Skeletal muscle tissue (tissue), 4 donors: ENCODE measurements around the gene CHD5. TPM values are rescaled to one million over a fixed set of nuclear protein-coding genes. Genes with fewer than 3 reads are reported as not detected.

Source experiments
- H3K27ac ChIP-seq: one replicate; pipeline ENCODE4 v1.7.0; 2013; ENCODE audit warnings: mild to moderate bottlenecking, low read depth, low read length, inconsistent platforms
- H3K27me3 ChIP-seq, 3 donors: one replicate each; pipeline ENCODE4 v1.7.0; 2013; ENCODE audit warnings: low read length in 3 of 3; ENCODE audit not compliant: control insufficient read depth in 3 of 3, insufficient read depth in 3 of 3
- H3K36me3 ChIP-seq, 3 donors: one replicate each; pipeline ENCODE4 v1.7.0; 2013; ENCODE audit warnings: low read length in 3 of 3; ENCODE audit not compliant: control insufficient read depth in 3 of 3, insufficient read depth in 3 of 3
- H3K4me1 ChIP-seq, 3 donors: one replicate each; pipeline ENCODE4 v1.7.0; 2013; ENCODE audit warnings: low read length in 3 of 3, mild to moderate bottlenecking in 3 of 3; ENCODE audit not compliant: control insufficient read depth in 3 of 3, insufficient read depth in 3 of 3
- H3K4me3 ChIP-seq, 3 donors: one replicate each; pipeline ENCODE4 v1.7.0; 2013; ENCODE audit warnings: low read length in 3 of 3
- H3K9ac ChIP-seq, 3 donors: one replicate each; pipeline ENCODE4 v1.7.0; 2013; ENCODE audit warnings: low read length in 3 of 3, mild to moderate bottlenecking in 3 of 3, moderate library complexity in 2 of 3, low read depth in 1 of 3
- H3K9me3 ChIP-seq, 3 donors: one replicate each; pipeline ENCODE4 v1.7.0; 2013; ENCODE audit warnings: low read length in 3 of 3; ENCODE audit not compliant: control insufficient read depth in 3 of 3
- total RNA-seq: library from RNA; depleted of rRNA; stranded (reverse); fragments of >200 nt; gene quantifications from one replicate; pipeline ENCODE4 v1.2.3, GENCODE V29; 2014
- donor health status: Osteomylitis.

CHD5 gene
- total RNA-seq, 1 donor from 2014 or later = not detected

GRCh38 chr1:6148497-6149241, 31.5 kb downstream of the CHD5 start:
- Histone ChIP-seq H3K9ac (no peak overlapping the region), H3K36me3 (no peaks in the 10 kb centered on the region), H3K27ac (no peak overlapping the region), H3K4me3 (no peak overlapping the region), H3K9me3 (no peaks in the 10 kb centered on the region), H3K27me3 (peaks cover 35 to 65% (median 56%) of the 10 kb centered on the region in 3 donors), H3K4me1 (peaks cover 0 to 12% (median 7%) of the 10 kb centered on the region in 3 donors)

GRCh38 chr1:6145864-6146410, 34.2 kb downstream of the CHD5 start:
- H3K4me1 ChIP-seq = peaks cover 0 to 12% (median 7%) of the 10 kb centered on the region in 3 donors
- H3K9me3 ChIP-seq = peaks cover 0 to 2% (median 0%) of the 10 kb centered on the region in 3 donors
- no peaks in the 10 kb centered on the region for H3K36me3 ChIP-seq
- H3K4me3 ChIP-seq = no peak overlapping the region
- peaks cover 35 to 66% (median 54%) of the 10 kb centered on the region in 3 donors for H3K27me3 ChIP-seq
- no peak overlapping the region for H3K9ac ChIP-seq
- H3K27ac ChIP-seq = no peak overlapping the region

- Histone ChIP-seq H3K36me3 (no peaks in the 10 kb centered on the region), H3K27me3 (peaks cover 35 to 60% (median 54%) of the 10 kb centered on the region in 3 donors), H3K4me3 (no peak overlapping the region), H3K9me3 (peaks cover 0 to 2% (median 0%) of the 10 kb centered on the region in 3 donors), H3K27ac (no peak overlapping the region), H3K4me1 (peaks cover 0 to 12% (median 7%) of the 10 kb centered on the region in 3 donors), H3K9ac (no peak overlapping the region)
These were observed 34.7 kb downstream of the CHD5 start for GRCh38 chr1:6145396-6145750.

- Histone ChIP-seq H3K27me3 (peaks cover 35 to 60% (median 54%) of the 10 kb centered on the region in 3 donors), H3K4me1 (peaks cover 0 to 12% (median 7%) of the 10 kb centered on the region in 3 donors), H3K9ac (no peak overlapping the region), H3K4me3 (no peak overlapping the region), H3K27ac (no peak overlapping the region), H3K36me3 (no peaks in the 10 kb centered on the region), H3K9me3 (peaks cover 0 to 2% (median 0%) of the 10 kb centered on the region in 3 donors)
These were observed 35.3 kb downstream of the CHD5 start for GRCh38 chr1:6144647-6145395.

- peaks cover 30 to 56% (median 49%) of the 10 kb centered on the region in 3 donors for H3K27me3 ChIP-seq
- no peak overlapping the region for H3K27ac ChIP-seq
- H3K9me3 ChIP-seq = peaks cover 0 to 2% (median 0%) of the 10 kb centered on the region in 3 donors
- H3K4me1 ChIP-seq = peaks cover 0 to 12% (median 7%) of the 10 kb centered on the region in 3 donors
- no peak overlapping the region for H3K4me3 ChIP-seq
- H3K9ac ChIP-seq = no peak overlapping the region
- H3K36me3 ChIP-seq = no peaks in the 10 kb centered on the region
These were observed 35.9 kb downstream of the CHD5 start for GRCh38 chr1:6144175-6144574.

GRCh38 chr1:6143395-6143794, 36.7 kb downstream of the CHD5 start:
- H3K4me3 ChIP-seq = no peak overlapping the region
- peaks cover 25 to 49% (median 43%) of the 10 kb centered on the region in 3 donors for H3K27me3 ChIP-seq
- H3K4me1 ChIP-seq = peaks cover 0 to 11% (median 6%) of the 10 kb centered on the region in 3 donors
- no peak overlapping the region for H3K9ac ChIP-seq
- H3K27ac ChIP-seq = no peak overlapping the region
- H3K9me3 ChIP-seq = peaks cover 0 to 2% (median 0%) of the 10 kb centered on the region in 3 donors
- no peaks in the 10 kb centered on the region for H3K36me3 ChIP-seq

GRCh38 chr1:6142734-6143133, 37.4 kb downstream of the CHD5 start:
- Histone ChIP-seq H3K27ac (no peak overlapping the region), H3K4me1 (peaks cover 0 to 8% (median 4%) of the 10 kb centered on the region in 3 donors), H3K9ac (no peak overlapping the region), H3K9me3 (peaks cover 0 to 2% (median 0%) of the 10 kb centered on the region in 3 donors), H3K36me3 (no peaks in the 10 kb centered on the region), H3K27me3 (peaks cover 18 to 43% (median 36%) of the 10 kb centered on the region in 3 donors), H3K4me3 (no peak overlapping the region)

GRCh38 chr1:6142036-6142621, 38.0 kb downstream of the CHD5 start:
- Histone ChIP-seq H3K4me3 (no peak overlapping the region), H3K27ac (no peak overlapping the region), H3K9me3 (peaks cover 0 to 2% (median 0%) of the 10 kb centered on the region in 3 donors), H3K36me3 (no peaks in the 10 kb centered on the region), H3K27me3 (peaks cover 12 to 37% (median 30%) of the 10 kb centered on the region in 3 donors), H3K9ac (no peak overlapping the region), H3K4me1 (peaks cover 0 to 8% (median 4%) of the 10 kb centered on the region in 3 donors)

GRCh38 chr1:6141592-6141991, 38.5 kb downstream of the CHD5 start:
- H3K9ac ChIP-seq = no peak overlapping the region
- peaks cover 8 to 31% (median 25%) of the 10 kb centered on the region in 3 donors for H3K27me3 ChIP-seq
- H3K9me3 ChIP-seq = peaks cover 0 to 2% (median 0%) of the 10 kb centered on the region in 3 donors
- H3K27ac ChIP-seq = no peak overlapping the region
- peaks cover 0 to 8% (median 4%) of the 10 kb centered on the region in 3 donors for H3K4me1 ChIP-seq
- H3K36me3 ChIP-seq = no peaks in the 10 kb centered on the region
- no peak overlapping the region for H3K4me3 ChIP-seq
